ENCODE data around the gene PROX1. TPM values are rescaled to one million over a fixed set of nuclear protein-coding genes. Genes with fewer than 3 reads are reported as not detected.

PROX1 gene
- total and polyA plus RNA-seq, 2 of the 4 experiments (the other 2 are of a cell fraction), result under 0.01 to 0.02 TPM

DNA sequence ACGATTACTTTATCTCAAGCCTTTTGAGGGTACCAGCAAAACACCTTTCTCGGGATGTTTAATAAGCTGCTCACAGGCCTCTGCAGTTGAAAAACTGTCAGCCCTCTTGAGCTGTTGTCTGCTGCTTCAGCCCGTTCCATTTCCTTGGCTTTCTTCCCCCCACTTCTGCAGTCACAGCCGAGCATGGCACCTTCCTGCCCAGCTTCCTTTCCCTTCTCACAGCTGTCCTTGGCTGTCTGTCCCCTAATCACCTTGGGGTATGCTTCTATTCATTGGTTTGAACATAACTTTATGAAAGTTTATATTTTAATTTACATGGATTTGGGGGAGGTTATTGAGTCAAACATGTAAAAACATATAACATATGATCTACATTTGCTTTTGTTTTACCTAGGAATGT is 6.9 kb upstream of the PROX1 start:
- Histone ChIP-seq H2AK5ac (ENCODE audit: low read depth, low read length) (no peak overlapping the region), H2BK15ac (ENCODE audit: low read depth, low read length) (no peak overlapping the region), H2BK5ac (ENCODE audit: low read depth, low read length, poor library complexity, severe bottlenecking) (no peak overlapping the region), H3K9ac (ENCODE audit: low read depth, low read length) (no peak overlapping the region), H3K79me1 (ENCODE audit: low read depth in 1 of 2, low read length in 2 of 2) (no peaks in the 10 kb centered on the region), H2AK9ac (replicated peaks; ENCODE audit: low read depth, low read length, poor library complexity) (no peak overlapping the region), H2BK120ac (ENCODE audit: low read depth, low read length) (no peak overlapping the region), H3K9me3 (ENCODE audit: control insufficient read depth, insufficient read depth, low read length) (peaks cover 3% of the 10 kb centered on the region; the same call in 1 of the 2 replicates), H3K9me1 (ENCODE audit: insufficient read depth, low read length) (no peaks in the 10 kb centered on the region), H3K18ac (ENCODE audit: low read depth, low read length) (no peak overlapping the region), H3K14ac (replicated peaks; ENCODE audit: low read depth, low read length) (no peak overlapping the region), H4K5ac (ENCODE audit: low read depth, low read length) (no peak overlapping the region), H3K27ac (ENCODE audit: insufficient read depth, low read length) (no peak overlapping the region), H3K4me2 (ENCODE audit: low read depth, low read length) (no peak overlapping the region), H3K23ac (ENCODE audit: low read depth, low read length) (no peak overlapping the region), H4K20me1 (ENCODE audit: insufficient read depth, low read length) (no peaks in the 10 kb centered on the region), H4K91ac (ENCODE audit: insufficient read depth, low read depth, low read length) (no peak overlapping the region), H2AFZ (replicated peaks; ENCODE audit: low read length, poor library complexity) (no peak overlapping the region), H3K27me3 (ENCODE audit: control insufficient read depth, insufficient read depth, low read length) (peaks cover 63% of the 10 kb centered on the region), H3K4ac (ENCODE audit: low read depth, low read length) (no peak overlapping the region), H4K8ac (ENCODE audit: low read depth in 2 of 2, low read length in 2 of 2) (no peak overlapping the region), H3K36me3 (ENCODE audit: control insufficient read depth, insufficient read depth, low read length) (no peaks in the 10 kb centered on the region), H2BK20ac (ENCODE audit: low read depth, low read length) (no peak overlapping the region), H3K56ac (ENCODE audit: extremely low read depth, insufficient read depth, low read length) (no peak overlapping the region), H3K4me1 (ENCODE audit: control insufficient read depth, insufficient read depth, low read length) (no peaks in the 10 kb centered on the region; the same call in 1 of the 2 replicates), H3K4me3 (ENCODE audit: insufficient read depth, low read depth, low read length) (no peak overlapping the region)
- in situ Hi-C loops (cut with MboI; ENCODE audit: low sequenced_read_pairs) (no loop called here), intact Hi-C loops (cut with micrococcal nuclease) (no loop called here), dilution Hi-C loops (cut with HindIII; ENCODE audit: low sequenced_read_pairs, unreplicated experiment) (no loop called here)
- ATAC-seq (ENCODE audit: low read depth) (no peak), DNase-seq (no peak)
- CTCF ChIA-PET, result no interaction called here
- BruUV-seq (replicated peaks), result no TSS peak
- WGBS, 2 experiments (ENCODE audit: extremely low coverage in 2 of 2, insufficient read length in 1 of 2), result 55% methylated on average over 2 of the region's 4 CpGs; no CpG with 5 or more reads in 1 of the 2 experiments
- TF ChIP-seq POLR2A (IDR thresholded peaks at IDR 0.05; ENCODE audit: low read depth, low read length) (no peak), RCOR1 (IDR thresholded peaks at IDR 0.05; ENCODE audit: insufficient replicate concordance, low read length) (no peak), NFE2L2 (IDR thresholded peaks at IDR 0.05; ENCODE audit: low read depth, low read length) (no peak), RAD21 (IDR thresholded peaks at IDR 0.05; ENCODE audit: low read length) (no peak), RFX5 (IDR thresholded peaks at IDR 0.05; ENCODE audit: low read depth, low read length) (no peak), MAFK (IDR thresholded peaks at IDR 0.05; ENCODE audit: low read depth, low read length) (no peak), BHLHE40 (IDR thresholded peaks at IDR 0.05; ENCODE audit: low read depth, low read length) (no peak)
- POLR2A ChIA-PET (ENCODE audit: unreplicated experiment), result no interaction called here

Data from IMR-90 (cell line).